Duodenal mucosa (tissue), 2 donors: Measurements from ENCODE around the gene CLIC4.
"Not testable (repeated sequence)": the region's sequence is repeated elsewhere in the genome, so short reads cannot be mapped to it uniquely, and the experiment has no call there.

Experiments
- H3K27ac ChIP-seq: one replicate; pipeline ENCODE4 v1.7.0; 2013; ENCODE audit warnings: low read depth, low read length
- H3K27me3 ChIP-seq, 2 donors: one replicate each; pipeline ENCODE4 v1.7.0; 2013; ENCODE audit warnings: low read length in 2 of 2, control low read depth in 1 of 2; ENCODE audit not compliant: insufficient read depth in 2 of 2, control insufficient read depth in 1 of 2
- H3K36me3 ChIP-seq, 2 donors: one replicate each; pipeline ENCODE4 v1.7.0; 2013; ENCODE audit warnings: low read length in 2 of 2, control low read depth in 1 of 2; ENCODE audit not compliant: insufficient read depth in 2 of 2, control insufficient read depth in 1 of 2
- H3K4me1 ChIP-seq, 2 donors: one replicate each; pipeline ENCODE4 v1.7.0; 2013; ENCODE audit warnings: low read length in 2 of 2, control low read depth in 1 of 2; ENCODE audit not compliant: insufficient read depth in 2 of 2, control insufficient read depth in 1 of 2
- H3K4me3 ChIP-seq, 2 donors: one replicate each; pipeline ENCODE4 v1.7.0; 2013; ENCODE audit warnings: low read length in 2 of 2, low read depth in 1 of 2
- H3K9ac ChIP-seq, 2 donors: one replicate each; pipeline ENCODE4 v1.7.0; 2013; ENCODE audit warnings: low read length in 2 of 2, low read depth in 1 of 2
- H3K9me3 ChIP-seq, 2 donors: one replicate each; pipeline ENCODE4 v1.7.0; 2013; ENCODE audit warnings: low read length in 2 of 2, control low read depth in 1 of 2; ENCODE audit not compliant: control insufficient read depth in 1 of 2

CLIC4 gene

GRCh38 chr1:24717887-24718650, 27.2 kb upstream of the CLIC4 start:
- H3K27me3 ChIP-seq, result no peaks in the 10 kb centered on the region
- H3K9ac ChIP-seq, result no peak overlapping the region
- no peak overlapping the region for H3K27ac ChIP-seq

GRCh38 chr1:24720152-24720551, 25.1 kb upstream of the CLIC4 start:
- H3K9ac ChIP-seq, result no peak overlapping the region
- no peak overlapping the region for H3K4me3 ChIP-seq
- no peaks in the 10 kb centered on the region for H3K36me3 ChIP-seq
- H3K27ac ChIP-seq, result peak overlapping the region; percentile 10
- no peaks in the 10 kb centered on the region for H3K9me3 ChIP-seq
- H3K4me1 ChIP-seq, result peaks cover 0 to 8% of the 10 kb centered on the region in 2 donors
- no peaks in the 10 kb centered on the region for H3K27me3 ChIP-seq

More at GRCh38 chr1:24717887-24718650, 27.2 kb upstream of the CLIC4 start:
- Histone ChIP-seq H3K36me3 (no peaks in the 10 kb centered on the region), H3K9me3 (no peaks in the 10 kb centered on the region), H3K4me3 (no peak overlapping the region), H3K4me1 (no peaks in the 10 kb centered on the region)

- Histone ChIP-seq H3K4me3 (no peak overlapping the region), H3K9me3 (no peaks in the 10 kb centered on the region), H3K9ac (no peak overlapping the region), H3K36me3 (no peaks in the 10 kb centered on the region), H3K27ac (no peak overlapping the region), H3K4me1 (peaks cover 0 to 10% of the 10 kb centered on the region in 2 donors), H3K27me3 (no peaks in the 10 kb centered on the region)
Measured at GRCh38 chr1:24721533-24721932, 23.7 kb upstream of the CLIC4 start.

- not testable (repeated sequence) for H3K27me3 ChIP-seq, H3K4me3 ChIP-seq, H3K9me3 ChIP-seq, H3K27ac ChIP-seq, H3K9ac ChIP-seq, H3K36me3 ChIP-seq
- peaks cover 4 to 10% of the 10 kb centered on the region in 2 donors for H3K4me1 ChIP-seq
Measured at GRCh38 chr1:24722073-24723035, 22.9 kb upstream of the CLIC4 start.

- Histone ChIP-seq H3K9ac (no peak overlapping the region), H3K36me3 (no peaks in the 10 kb centered on the region), H3K27ac (no peak overlapping the region), H3K27me3 (peaks cover 0 to 3% of the 10 kb centered on the region in 2 donors), H3K4me1 (peaks cover 4 to 13% of the 10 kb centered on the region in 2 donors), H3K9me3 (no peaks in the 10 kb centered on the region), H3K4me3 (no peak overlapping the region)
Measured at GRCh38 chr1:24724345-24725208, 20.7 kb upstream of the CLIC4 start.

- no peaks in the 10 kb centered on the region for H3K36me3 ChIP-seq
- H3K9me3 ChIP-seq, result no peaks in the 10 kb centered on the region
- H3K27ac ChIP-seq, result peak overlapping the region; percentile 18
- H3K4me3 ChIP-seq, result no peak overlapping the region
- H3K4me1 ChIP-seq, result peaks cover 4 to 13% of the 10 kb centered on the region in 2 donors
- H3K9ac ChIP-seq, result no peak overlapping the region
- peaks cover 0 to 3% of the 10 kb centered on the region in 2 donors for H3K27me3 ChIP-seq
Measured at GRCh38 chr1:24725209-24725651, 20.0 kb upstream of the CLIC4 start.

- H3K4me3 ChIP-seq, result no peak overlapping the region
Measured at GRCh38 chr1:24726741-24727140, 18.5 kb upstream of the CLIC4 start.

GRCh38 chr1:24727501-24728216, 17.6 kb upstream of the CLIC4 start:
- H3K9ac ChIP-seq, result peak overlapping the region in 1 of 2 donors; percentile 25
- H3K4me3 ChIP-seq, result peak overlapping the region in 1 of 2 donors; percentile 3
- peaks cover 0 to 3% of the 10 kb centered on the region in 2 donors for H3K27me3 ChIP-seq
- H3K27ac ChIP-seq, result peak overlapping the region; percentile 23
- H3K9me3 ChIP-seq, result no peaks in the 10 kb centered on the region
- no peaks in the 10 kb centered on the region for H3K36me3 ChIP-seq
- H3K4me1 ChIP-seq, result peaks cover 4 to 16% of the 10 kb centered on the region in 2 donors

More at GRCh38 chr1:24726741-24727140, 18.5 kb upstream of the CLIC4 start:
- peaks cover 4 to 16% of the 10 kb centered on the region in 2 donors for H3K4me1 ChIP-seq
- no peak overlapping the region for H3K9ac ChIP-seq
- H3K36me3 ChIP-seq, result no peaks in the 10 kb centered on the region
- peaks cover 0 to 3% of the 10 kb centered on the region in 2 donors for H3K27me3 ChIP-seq
- no peak overlapping the region for H3K27ac ChIP-seq
- H3K9me3 ChIP-seq, result no peaks in the 10 kb centered on the region

- H3K27me3 ChIP-seq, result peaks cover 0 to 3% of the 10 kb centered on the region in 2 donors
- peaks cover 4 to 16% of the 10 kb centered on the region in 2 donors for H3K4me1 ChIP-seq
- H3K27ac ChIP-seq, result no peak overlapping the region
- no peak overlapping the region for H3K4me3 ChIP-seq
- no peak overlapping the region for H3K9ac ChIP-seq
- no peaks in the 10 kb centered on the region for H3K36me3 ChIP-seq
- H3K9me3 ChIP-seq, result no peaks in the 10 kb centered on the region
Measured at GRCh38 chr1:24728982-24729381, 16.3 kb upstream of the CLIC4 start.
